GM21515 (cell line): ENCODE data around the gene ZNF823.
"Not testable (repeated sequence)": the region's sequence is repeated elsewhere in the genome, so short reads cannot be mapped to it uniquely, and the experiment has no call there.

Experiments
- ATAC-seq: cut with Tn5 transposase; IDR thresholded peaks from one replicate; pipeline ENCODE4 v1.9.1; 2021; ENCODE audit not compliant: unreplicated experiment

ZNF823 gene

GRCh38 chr19:11738746-11739620, at the start of gene ZNF823:
Gene ZNF823, minus strand, starts transcription at chr19:11738946. Its CDS starts 127 bp downstream, at chr19:11738819.
- ATAC-seq = peak; percentile 85

- ATAC-seq = no peak
Measured at GRCh38 chr19:11787536-11787935, 48.8 kb upstream of the ZNF823 start.

DNA sequence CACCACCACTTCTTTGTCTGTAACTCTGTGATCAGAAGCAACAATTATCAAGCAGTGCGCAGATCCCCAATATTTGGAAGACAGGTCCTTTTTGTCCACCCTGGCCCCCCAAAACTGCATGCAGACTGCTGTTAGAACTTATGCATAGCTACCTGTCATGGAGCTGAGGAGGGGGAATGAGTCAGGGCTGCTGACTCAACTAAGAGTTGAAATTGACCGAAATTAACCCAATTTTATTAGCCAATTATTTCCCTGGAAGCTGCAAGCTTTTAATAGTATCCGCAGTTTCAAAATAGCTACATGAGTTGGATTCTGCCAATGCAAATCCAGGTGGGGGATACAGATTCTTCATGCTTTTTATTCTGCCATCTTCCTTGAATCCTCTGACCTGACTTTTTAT, 45.6 kb upstream of the ZNF823 start:
- ATAC-seq = no peak

DNA sequence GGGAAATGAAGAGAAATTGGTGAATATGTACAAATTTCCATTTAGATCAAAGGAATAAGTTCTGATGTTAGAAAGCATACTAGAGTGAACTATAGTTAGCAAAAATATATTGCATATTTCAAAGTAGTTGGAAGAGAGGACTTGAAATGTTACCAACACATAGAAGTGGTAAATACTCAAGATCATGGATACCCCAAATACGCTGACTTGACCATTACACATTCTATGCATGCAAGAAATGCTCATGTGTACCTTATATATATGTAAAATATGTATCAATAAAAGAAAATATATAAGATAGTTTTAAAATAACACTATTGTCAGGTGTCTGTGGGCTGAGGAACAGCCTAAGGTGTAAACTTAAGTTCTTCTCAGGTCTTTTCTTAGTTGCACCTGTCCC, 45.0 kb upstream of the ZNF823 start:
- ATAC-seq = no peak

GRCh38 chr19:11781295-11782057, 42.7 kb upstream of the ZNF823 start:
- ATAC-seq = no peak

DNA sequence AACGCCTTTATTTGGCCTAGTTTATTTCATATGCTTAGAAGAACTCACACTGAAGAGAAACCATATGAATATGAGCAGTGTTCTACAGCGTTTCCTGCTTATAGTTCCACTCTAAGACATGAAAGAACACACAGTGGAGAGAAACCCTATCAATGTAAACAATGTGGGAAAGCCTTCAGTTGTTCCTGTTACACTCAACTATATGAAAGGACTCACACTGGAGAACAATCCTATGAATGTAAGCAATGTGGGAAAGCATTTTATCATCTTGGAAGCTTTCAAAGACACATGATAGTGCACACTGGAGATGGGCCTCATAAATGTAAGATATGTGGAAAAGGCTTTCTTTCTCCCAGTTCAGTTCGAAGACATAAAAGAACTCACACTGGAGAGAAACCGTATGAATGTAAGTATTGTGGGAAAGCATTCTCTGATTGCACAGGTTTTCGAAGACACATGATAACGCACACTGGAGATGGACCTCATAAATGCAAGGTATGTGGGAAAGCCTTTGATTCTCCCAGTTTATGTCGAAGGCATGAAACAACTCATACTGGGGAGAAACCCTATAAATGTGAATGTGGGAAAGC, 41.8 kb upstream of the ZNF823 start:
- ATAC-seq = no peak

DNA sequence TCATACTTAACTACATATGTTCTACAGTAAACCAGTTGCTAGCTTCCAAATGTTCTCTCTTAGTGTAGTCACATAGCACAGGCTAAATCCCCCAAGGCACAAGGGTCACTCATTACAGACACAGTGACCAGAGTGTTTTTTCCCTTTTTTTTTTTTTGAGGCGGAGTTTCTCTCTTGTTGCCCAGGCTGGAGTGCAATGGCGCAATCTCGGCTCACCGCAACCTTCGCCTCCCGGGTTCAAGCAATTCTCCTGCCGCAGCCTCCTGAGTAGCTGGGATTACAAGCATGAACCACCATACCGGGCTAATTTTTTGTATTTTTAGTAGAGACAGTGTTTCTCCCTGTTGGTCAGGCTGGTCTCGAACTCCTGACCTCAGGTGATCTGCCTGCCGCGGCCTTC, 37.9 kb upstream of the ZNF823 start:
- not testable (repeated sequence) for ATAC-seq

DNA sequence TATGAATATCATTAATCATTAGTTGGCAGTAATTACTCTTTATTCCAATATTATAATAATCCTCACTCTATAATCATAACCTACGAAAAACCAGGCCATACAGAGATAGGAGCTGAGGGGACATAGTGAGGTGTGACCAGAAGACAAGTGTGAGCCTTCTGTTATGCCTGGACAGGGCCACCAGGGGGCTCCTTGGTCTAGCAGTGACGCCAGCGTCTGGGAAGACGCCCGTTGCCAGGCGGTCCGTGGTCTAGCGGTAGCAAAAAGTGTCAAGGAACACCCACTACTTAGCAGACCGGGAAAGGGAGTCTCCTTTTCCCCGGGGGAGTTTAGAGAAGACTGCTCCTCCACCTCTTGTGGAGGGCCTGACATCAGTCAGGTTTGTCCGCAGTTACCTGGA, 32.8 kb upstream of the ZNF823 start:
- ATAC-seq = not testable (repeated sequence)

GRCh38 chr19:11769995-11770394, 31.2 kb upstream of the ZNF823 start:
- no peak for ATAC-seq

DNA sequence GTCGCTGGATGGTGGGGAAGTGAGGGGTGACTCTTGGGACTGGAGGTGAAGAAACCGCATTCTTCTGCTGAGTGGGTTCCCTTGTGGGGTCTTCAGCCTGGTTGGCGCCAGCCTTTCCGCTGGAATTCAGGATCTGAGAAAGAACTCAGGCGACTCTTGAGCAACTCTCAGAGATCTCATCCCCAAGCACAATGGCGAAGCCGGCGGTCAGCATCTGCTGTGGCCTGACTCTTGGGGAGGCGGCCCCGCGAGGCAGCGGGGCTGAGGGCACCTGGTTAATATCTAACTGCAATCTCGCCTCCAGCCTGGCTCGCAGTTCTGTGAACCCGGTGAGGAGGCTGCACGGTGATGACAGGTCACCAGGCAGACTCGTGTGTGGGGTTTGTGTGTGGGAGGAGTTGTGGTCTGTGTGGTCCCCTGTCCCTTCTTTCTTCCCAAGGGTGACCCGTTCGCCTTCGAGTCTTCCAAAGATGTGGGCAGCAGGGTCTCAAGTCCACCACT, 28.9 kb upstream of the ZNF823 start:
- peak; percentile 29 for ATAC-seq

DNA sequence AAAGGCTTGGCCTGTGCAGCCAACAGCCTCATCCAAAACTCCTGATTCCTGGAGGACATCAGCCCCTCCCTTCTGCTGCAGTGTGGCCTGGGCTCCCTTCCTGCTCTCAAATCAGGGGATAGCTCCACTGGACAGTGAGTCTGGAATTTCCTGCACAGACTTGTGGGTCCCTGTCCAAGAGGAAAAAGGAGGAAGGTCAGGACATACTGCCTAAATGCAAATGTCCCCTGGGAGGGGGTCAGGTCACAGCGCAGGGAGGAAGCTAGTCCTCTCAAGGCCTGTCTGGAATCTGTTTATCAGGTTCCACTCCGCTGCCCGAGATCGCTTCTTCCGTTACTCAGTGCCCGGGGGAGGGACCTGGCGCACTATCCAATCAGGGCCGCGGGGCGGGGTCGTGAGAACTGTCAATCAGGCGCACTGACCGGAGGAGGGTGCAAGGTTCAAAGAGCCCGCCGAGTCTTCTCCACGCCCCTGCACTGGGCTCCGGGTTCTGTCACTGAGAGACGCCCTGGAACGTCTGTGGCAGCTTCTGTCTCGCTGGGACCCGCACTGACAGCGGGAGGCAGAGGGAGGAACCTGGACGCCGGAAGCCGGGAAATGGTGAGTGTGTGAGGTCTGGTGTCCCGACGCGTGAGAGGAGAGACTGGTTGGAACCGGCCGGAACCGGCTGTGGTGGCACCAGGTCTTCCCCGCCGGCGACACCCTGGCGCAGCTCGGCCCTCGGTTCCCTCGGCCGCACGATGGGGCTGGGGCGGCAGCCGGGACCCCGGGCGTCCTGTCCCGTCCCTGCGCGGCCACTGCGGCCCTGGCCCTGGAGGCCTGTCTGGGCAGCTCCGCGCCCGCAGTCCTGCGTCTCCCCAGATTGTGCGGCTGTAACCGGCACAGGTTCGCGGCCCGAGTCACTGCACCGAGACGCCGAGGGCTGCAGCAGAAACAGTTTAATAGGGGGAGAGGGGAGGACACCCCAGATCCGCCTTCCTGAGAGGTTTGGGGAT, 28.1 kb upstream of the ZNF823 start, which contains the start of gene ZNF441:
Gene ZNF441 (plus strand): TSS at position 404 of the 995 bp plus-strand sequence. CDS start 194 bp downstream, at position 598.
- peak; percentile 90 for ATAC-seq

GRCh38 chr19:11763611-11764010, 24.9 kb upstream of the ZNF823 start:
- ATAC-seq = no peak

- ATAC-seq = no peak
Measured at GRCh38 chr19:11763117-11763516, 24.4 kb upstream of the ZNF823 start.

- ATAC-seq = no peak
Measured at GRCh38 chr19:11759805-11760204, 21.1 kb upstream of the ZNF823 start.

- ATAC-seq = no peak
Measured at GRCh38 chr19:11756965-11757364, 18.2 kb upstream of the ZNF823 start.

- no peak for ATAC-seq
Measured at GRCh38 chr19:11754663-11755062, 15.9 kb upstream of the ZNF823 start.

DNA sequence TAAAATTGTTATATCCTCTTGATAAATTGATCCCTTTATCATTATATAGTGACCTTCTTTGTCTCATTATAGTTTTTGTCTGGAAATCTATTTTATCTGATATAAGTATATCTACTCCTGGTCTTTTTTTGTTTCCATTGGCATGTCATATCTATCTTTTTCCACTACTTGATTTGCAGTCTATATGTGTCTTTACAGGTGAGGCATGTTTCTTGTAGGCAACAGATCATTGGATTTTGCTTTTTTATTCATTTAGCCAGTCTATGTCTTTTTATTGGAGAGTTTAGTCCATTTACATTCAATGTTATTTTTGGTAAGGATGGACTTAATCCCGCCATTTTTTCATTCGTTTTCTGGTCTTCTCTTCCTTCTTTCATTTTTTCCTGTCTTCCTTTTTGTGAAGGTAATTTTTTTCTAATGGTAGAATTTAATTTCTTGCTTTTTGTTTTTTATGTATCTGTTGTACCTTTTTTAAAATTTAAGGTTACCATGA, 13.5 kb upstream of the ZNF823 start:
- no peak for ATAC-seq

GRCh38 chr19:11749751-11750150, 11.0 kb upstream of the ZNF823 start:
- ATAC-seq = no peak

DNA sequence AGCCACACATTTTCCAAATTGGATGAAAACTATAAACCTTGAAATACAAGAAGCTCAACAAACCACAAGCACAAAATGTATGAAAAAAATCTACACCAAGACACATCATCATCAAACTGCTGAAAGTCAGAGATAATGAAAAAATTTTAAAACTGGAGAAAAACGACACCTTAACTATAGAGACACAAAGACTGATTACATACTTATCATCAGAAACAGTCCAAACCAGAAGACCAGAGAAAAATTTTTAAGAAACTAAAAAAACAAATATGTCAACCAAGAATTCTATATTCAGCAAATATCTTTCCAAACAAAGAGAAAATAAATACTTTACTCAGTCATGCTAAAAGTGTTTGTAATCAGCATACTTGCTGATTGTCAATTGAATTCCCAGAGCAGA, 8.5 kb upstream of the ZNF823 start:
- ATAC-seq = no peak

DNA sequence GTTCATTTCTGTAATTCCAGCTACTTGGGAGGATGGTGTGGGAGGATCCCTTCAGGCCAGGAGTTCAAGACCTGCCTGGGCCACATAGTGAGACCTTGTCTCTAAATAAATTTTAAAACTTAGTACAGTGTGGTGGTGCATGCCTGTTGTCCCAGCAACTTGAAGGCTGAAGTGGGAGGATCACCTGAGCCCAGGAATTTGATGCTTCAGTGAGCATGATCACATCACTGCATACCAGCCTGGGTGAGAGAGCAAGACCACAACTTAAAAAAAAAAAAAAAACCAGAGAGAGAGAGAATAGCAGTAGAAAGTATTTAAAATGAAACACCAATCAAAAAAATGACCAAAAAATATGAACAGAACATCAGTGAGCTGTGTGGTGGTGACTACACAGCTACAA, 7.1 kb upstream of the ZNF823 start:
- no peak for ATAC-seq
